GM18499 (cell line): ENCODE measurements around the gene NXPH1.

Source experiments
- ATAC-seq: cut with Tn5 transposase; IDR thresholded peaks from one replicate; pipeline ENCODE4 v1.9.1; 2021; ENCODE audit warnings: moderate number of reproducible peaks; ENCODE audit not compliant: insufficient read depth, unreplicated experiment

NXPH1 gene

GRCh38 chr7:8783229-8783628 lies 349.8 kb downstream of the NXPH1 start:
- no peak for ATAC-seq

GRCh38 chr7:8785081-8785480 lies 351.7 kb downstream of the NXPH1 start:
- ATAC-seq: no peak

GRCh38 chr7:8800986-8801385 lies 367.6 kb downstream of the NXPH1 start:
- no peak for ATAC-seq
